Measurements from ENCODE around the gene TSKS.

DNA sequence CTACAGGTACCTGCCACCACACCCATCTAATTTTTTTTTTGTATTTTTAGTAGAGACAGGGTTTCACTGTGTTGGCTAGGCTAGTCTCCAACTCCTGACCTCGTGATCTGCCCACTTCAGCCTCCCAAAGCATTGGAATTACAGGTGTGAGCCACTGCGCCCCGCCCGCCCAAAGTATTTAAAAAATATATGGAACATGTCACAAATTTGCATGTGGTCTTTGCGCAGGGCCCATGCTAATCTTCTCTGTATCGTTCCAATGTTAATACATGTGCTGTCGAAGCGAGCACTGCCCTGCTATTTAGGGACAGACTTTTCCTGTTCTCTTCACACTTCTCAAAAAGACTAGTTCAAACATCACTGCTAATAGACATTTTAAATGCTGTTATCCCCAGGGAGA lies 1.2 kb upstream of the TSKS start:
- TF ChIP-seq, protein P1, sequence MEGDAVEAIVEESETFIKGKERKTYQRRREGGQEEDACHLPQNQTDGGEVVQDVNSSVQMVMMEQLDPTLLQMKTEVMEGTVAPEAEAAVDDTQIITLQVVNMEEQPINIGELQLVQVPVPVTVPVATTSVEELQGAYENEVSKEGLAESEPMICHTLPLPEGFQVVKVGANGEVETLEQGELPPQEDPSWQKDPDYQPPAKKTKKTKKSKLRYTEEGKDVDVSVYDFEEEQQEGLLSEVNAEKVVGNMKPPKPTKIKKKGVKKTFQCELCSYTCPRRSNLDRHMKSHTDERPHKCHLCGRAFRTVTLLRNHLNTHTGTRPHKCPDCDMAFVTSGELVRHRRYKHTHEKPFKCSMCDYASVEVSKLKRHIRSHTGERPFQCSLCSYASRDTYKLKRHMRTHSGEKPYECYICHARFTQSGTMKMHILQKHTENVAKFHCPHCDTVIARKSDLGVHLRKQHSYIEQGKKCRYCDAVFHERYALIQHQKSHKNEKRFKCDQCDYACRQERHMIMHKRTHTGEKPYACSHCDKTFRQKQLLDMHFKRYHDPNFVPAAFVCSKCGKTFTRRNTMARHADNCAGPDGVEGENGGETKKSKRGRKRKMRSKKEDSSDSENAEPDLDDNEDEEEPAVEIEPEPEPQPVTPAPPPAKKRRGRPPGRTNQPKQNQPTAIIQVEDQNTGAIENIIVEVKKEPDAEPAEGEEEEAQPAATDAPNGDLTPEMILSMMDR (optimal IDR thresholded peaks at IDR 0.05 in 1 of 3, IDR thresholded peaks at IDR 0.05 in 1 of 3, conservative IDR thresholded peaks at IDR 0.05 in 1 of 3; ENCODE audit: extremely low read depth in 1 of 3, insufficient read depth in 2 of 3, low read length in 3 of 3), result no peak
- no peak for TF ChIP-seq EZH2 (IDR thresholded peaks at IDR 0.05; ENCODE audit: low read length)
